ENCODE data around the gene COL5A3. TPM values are rescaled to one million over a fixed set of nuclear protein-coding genes. Genes with fewer than 3 reads are reported as not detected.
"Not testable (repeated sequence)": the region's sequence is repeated elsewhere in the genome, so short reads cannot be mapped to it uniquely, and the experiment has no call there.

Gene COL5A3
- 77.6 TPM for polyA plus RNA-seq (ENCODE audit: insufficient read length)

DNA sequence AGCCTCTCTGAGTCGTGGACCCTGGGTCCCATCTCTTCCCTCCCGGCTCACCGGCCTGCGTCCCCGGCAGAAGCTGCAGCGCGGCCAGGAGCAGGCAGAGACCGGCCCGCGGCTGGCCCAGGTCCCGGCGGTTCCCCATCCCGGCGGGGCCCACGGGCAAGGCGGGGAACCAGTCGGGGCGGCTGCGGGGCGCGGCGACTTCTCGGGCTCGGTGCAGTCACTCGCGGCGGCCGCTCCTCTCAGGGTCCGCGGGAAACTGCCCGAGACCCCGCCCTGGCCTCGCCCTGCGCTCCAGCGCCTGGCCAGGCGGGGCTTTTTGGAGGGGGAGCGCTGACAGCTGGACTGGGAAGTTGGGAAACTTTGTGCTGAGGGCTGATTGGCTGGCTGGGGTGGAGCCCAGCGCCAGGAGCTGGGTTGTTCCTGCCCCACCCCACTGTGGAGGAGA lies at the start of gene COL5A3:
Gene COL5A3, minus strand, starts transcription at position 258 of the 445 bp plus-strand sequence. Its CDS starts 119 bp downstream, at position 139.
- peak; percentile 73 for DNase-seq

- no peak for DNase-seq
Measured at GRCh38 chr19:10052602-10053360, 42.5 kb upstream of the COL5A3 start.

DNA sequence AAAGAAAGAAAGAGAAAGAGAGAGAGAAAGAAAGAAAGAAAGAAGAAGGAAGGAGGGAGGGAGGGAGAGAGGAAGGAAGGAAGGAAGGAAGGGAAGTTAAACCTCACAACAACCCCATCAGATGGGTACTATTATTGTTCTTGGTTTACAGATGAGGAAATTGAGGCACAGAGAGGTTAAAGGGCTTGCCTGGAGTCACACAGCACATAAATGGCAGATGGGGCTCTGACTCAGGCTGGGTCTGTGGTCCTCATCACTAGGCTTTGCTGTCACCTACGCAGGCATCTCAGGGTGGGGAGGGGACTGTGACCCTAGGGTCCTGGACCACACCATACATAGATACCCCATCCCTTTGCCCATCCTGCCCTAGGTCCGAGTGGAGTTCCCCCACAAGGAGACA lies 39.3 kb upstream of the COL5A3 start:
- DNase-seq, result no peak

DNA sequence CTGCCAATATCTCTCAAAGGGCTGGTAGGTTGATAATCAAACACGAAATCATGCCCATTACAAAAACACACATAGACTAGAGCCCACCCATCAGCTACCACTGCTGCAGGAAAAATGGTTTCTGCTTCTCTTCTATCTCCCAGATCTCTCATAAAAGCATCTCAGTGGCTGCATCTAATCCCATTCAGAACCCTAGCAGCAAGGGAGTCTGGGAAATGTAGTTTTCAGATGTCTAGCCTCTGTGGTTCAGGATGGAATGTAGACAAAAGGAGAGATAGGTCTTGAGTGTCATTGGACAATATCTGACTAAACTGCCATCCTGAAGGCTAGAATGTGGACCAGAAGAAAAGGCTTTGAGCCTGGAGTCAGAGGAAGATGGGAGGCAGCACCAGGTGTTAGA lies 35.1 kb upstream of the COL5A3 start:
- no peak for DNase-seq

- DNase-seq, result no peak
Measured at GRCh38 chr19:10044390-10044789, 34.1 kb upstream of the COL5A3 start.

DNA sequence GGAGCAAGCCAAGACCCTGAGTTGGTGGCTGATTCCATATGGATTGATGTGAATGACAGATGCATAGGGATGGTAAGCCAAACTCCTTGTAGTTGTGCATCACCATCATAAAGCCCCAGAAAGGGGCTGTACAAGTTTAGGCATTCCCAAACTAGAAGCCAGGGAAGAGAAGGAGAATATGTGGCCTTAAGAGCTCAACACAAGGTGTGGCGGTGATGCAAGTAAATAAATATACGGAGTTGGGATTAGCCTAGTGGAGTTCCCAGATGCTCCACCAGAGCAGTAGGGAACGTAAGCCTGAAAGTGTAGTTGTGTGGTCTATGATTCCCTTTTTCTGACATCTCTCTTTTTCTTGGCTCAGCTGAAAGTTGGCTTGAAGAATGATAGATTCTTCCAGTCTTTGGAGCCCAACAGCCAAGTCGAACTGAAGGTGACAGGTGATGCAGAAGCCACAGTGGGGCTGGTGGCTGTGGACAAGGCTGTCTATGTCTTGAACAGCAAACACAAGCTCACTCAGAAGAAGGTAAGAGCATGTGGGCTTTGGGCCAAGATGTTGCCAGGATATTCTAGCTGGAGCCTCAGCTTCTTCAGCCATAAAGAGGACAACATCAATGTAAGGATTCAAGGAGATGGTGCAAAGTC lies 33.1 kb upstream of the COL5A3 start:
- DNase-seq, result no peak

GRCh38 chr19:10037809-10038208 lies 27.5 kb upstream of the COL5A3 start:
- DNase-seq, result no peak

- DNase-seq, result no peak
Measured at GRCh38 chr19:10037367-10037766, 27.1 kb upstream of the COL5A3 start.

- DNase-seq, result no peak
Measured at GRCh38 chr19:10036601-10037071, 26.3 kb upstream of the COL5A3 start.

DNA sequence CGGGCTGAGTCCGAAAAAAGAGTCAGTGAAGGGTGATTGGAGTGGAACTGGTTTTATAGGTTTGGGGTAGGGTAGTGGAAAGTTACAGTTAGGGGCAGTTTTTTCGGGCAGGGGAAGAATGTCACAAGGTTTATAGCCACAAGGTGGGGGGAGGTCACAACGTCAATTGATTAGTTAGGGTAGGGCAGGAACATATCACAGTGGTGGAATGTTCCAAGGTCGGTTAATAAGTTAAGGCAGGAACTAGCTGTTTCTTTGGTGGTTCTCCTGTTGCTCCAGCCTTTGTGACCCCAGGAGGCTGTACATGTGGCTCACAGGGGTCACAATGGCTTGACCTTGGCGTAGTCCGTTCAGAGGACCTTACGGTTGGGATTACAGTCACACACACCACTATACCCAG lies 23.3 kb upstream of the COL5A3 start:
- DNase-seq, result no peak

DNA sequence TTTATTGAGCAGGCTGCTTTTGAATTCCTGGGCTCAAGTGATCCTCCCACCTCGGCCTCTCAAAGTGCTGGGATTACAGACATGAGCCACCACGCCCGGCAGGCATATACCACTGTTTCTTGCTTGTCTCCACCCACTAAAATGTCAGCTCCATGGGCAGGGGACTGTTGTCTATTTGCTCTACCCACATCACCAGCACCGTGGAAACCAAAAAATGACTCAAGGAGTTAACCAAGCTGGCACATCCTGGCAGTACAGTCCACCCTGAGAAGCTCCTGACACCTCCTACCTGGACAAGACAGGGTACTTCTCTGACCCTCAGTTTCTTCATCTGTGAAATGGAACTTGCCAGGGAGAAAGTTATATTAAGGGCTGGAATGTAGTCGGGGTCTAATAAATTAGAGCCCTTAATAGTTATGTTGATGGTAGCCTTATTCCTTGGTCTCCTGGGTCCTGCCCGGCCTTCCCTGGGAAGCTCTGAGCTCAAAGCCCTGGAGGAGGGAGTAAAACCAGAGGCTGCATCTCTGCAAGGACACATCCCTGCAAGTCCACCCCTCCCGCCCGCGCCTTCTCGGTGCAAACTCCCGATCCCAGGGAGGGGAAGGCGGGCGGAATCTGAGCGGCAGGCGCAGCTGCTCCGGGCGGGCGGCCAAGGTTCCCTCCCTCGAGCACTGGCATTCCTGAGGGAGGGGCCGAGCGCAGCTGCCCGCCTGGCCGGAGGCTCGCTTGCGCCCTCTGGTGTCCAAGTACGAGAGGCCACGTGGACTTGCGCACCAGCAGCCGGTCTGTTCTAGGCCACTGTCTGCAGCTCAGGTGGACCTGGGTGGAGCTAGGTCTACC lies 17.1 kb upstream of the COL5A3 start:
- DNase-seq, result peak; percentile 94

GRCh38 chr19:10026744-10027143 lies 16.4 kb upstream of the COL5A3 start:
- DNase-seq, result no peak

GRCh38 chr19:10023096-10023495 lies 12.8 kb upstream of the COL5A3 start:
- DNase-seq, result not testable (repeated sequence)

DNA sequence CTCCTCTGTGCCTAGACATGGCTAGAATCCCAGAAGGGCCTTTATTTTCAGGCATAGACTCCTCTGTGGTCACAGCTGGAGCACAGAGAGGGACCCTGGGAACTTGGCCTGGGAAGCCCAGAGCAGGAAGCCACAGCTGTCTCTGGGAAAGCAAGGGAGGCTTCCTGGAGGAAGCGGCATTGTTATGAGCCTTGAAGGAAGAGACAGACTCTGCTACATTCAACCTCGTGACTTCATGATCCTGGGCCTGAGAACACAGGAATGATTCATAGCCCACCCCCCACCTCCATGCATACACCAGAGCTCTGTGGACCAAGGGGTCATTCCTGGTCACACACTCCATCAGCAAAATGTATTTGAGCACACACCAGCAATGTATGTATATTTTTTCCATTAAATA lies 11.6 kb upstream of the COL5A3 start:
- DNase-seq, result no peak

- DNase-seq, result no peak
Measured at GRCh38 chr19:10021446-10021845, 11.1 kb upstream of the COL5A3 start.

DNA sequence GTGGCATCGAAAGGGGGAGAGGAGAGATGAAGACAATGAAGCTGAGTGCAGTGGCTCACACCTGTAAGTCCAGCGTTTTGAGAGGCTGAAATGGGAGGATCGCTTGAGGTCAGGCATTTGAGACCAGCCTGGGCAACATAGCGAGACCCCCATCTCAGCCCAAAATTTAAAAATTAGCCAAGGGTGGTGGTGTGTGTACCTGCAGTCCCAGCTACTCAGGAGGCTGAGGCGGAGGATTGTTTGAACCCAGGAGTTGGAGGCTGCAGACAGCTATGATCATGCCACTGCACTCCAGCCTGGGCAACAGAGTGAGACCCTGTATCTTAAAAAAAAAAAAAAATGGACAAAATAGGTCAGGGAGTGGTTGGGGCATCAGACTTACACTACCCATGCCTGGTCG lies 10.5 kb upstream of the COL5A3 start:
- DNase-seq, result no peak

DNA sequence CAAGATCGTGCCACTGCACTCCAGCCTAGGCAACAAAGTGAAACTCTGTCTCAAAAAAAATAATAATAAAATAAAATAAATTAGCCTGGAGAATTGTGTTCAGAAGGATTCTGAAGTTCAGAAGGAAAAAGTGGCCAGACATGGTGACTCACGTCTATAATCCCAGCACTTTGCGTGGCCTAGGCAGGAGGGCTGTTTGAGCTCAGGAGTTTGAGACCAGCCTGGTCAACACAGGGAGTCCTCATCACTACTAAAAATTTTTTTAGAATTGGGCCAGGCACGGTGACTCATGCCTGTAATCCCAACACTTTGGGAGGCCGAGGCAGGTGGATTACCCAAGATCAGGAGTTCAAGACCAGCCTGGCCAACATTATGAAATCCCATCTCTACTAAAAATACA lies 8.9 kb upstream of the COL5A3 start:
- no peak for DNase-seq

- DNase-seq, result no peak
Measured at GRCh38 chr19:10018786-10019185, 8.5 kb upstream of the COL5A3 start.

DNA sequence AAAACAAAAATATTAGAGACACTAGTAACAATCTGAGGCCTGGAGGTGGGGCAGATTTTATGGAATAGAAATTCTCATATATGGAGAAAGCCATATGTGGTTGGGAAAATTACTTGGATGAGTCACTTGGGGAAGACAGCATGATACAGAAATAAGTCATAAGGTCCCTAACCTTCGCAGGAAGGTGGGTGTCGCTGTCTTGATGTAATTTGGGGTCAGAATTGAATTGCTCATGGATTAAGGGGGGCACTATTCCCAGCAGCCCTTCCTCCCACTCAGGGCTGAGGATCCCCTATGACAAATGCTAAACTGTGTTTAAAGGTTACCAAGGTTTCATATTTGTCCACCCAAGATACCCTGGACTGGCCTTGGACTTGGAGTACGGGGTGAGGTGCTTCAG lies 8.0 kb upstream of the COL5A3 start:
- no peak for DNase-seq

GRCh38 chr19:10013834-10014618 lies 3.7 kb upstream of the COL5A3 start:
- DNase-seq, result no peak

DNA sequence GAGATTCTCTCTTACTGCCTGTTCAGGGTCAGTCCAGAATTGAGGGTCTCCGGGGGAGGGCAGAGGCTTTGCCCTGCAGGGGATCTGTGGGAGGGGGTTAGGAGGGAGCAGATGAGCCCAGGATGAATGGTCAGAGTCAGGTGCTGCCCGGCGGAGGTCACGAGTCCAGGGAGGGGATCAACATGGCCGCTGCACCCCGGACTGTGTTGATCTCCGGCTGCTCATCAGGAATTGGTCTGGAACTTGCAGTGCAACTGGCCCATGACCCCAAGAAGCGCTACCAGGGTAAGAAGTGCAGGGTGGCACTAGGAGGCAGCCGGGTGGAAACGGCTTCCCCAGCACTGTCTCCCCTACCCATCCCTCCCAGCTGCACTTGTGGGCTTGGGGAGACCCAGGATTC lies 3.0 kb upstream of the COL5A3 start, which contains the start of gene RDH8:
Gene RDH8, plus strand, starts transcription at position 168 of the 400 bp plus-strand sequence. Its CDS starts 15 bp downstream, at position 183.
- DNase-seq, result no peak

DNA sequence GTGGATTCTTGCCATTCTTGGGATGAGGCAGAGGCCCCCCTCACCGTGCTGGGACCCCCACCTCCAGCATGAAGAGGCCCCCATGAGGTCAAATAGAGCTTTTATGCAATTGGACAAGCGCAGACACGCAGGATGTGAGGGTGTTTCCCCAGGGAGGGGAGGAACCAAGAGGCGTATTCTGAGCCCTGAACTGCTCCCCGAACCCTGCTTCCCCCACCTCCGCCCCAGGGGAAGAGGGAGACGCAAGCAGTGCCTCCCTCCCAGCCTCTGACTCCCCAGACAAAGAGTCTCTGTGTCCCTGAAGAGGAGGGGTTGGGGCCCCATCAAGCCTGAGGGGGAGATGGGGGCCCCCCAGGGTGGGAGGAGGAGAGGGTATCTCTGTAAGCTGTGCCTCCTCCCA lies 1.7 kb upstream of the COL5A3 start:
- DNase-seq, result peak; percentile 11

All from hindlimb muscle (tissue), 1 donor.